Kidney (tissue), 22 donors: ENCODE data around the gene GRIPAP1. TPM values are rescaled to one million over a fixed set of nuclear protein-coding genes. Genes with fewer than 3 reads are reported as not detected.
A peak's percentile ranks its signal among the peaks of the same experiment; 100 is the strongest.

Experiments
- DNase-seq, 5 donors: peaks; one replicate each; pipeline ENCODE4 v3.0.0-alpha.2; 2013 to 2020
- FAIRE-seq: peaks from 2 replicates; lab custom pipeline; 2012; peaks lifted over from hg19 to GRCh38; lab: Jason Lieb, UNC
- H3K27ac ChIP-seq, 2 donors: one replicate each; pipeline ENCODE4 v1.7.0; 2013; ENCODE audit warnings: low read depth in 2 of 2, low read length in 2 of 2, inconsistent platforms in 1 of 2
- H3K27me3 ChIP-seq: one replicate; pipeline ENCODE4 v1.7.1; 2013; ENCODE audit warnings: low read length, inconsistent platforms; ENCODE audit not compliant: control insufficient read depth, insufficient read depth
- H3K36me3 ChIP-seq, 3 donors: one replicate each; pipeline versions ENCODE4 v1.7.0 to v1.7.1; 2013; ENCODE audit warnings: low read length in 3 of 3, control low read depth in 1 of 3, inconsistent platforms in 1 of 3; ENCODE audit not compliant: insufficient read depth in 3 of 3, control insufficient read depth in 2 of 3
- H3K4me1 ChIP-seq, 3 donors: one replicate each; pipeline versions ENCODE4 v1.7.0 to v1.7.1; 2013; ENCODE audit warnings: low read length in 3 of 3, inconsistent platforms in 1 of 3, low read depth in 1 of 3; ENCODE audit not compliant: control insufficient read depth in 2 of 3, insufficient read depth in 2 of 3
- H3K4me3 ChIP-seq, 3 donors: one replicate each; pipeline versions ENCODE4 v1.7.0 to v1.8.1; 2013; ENCODE audit warnings: low read length in 3 of 3, control low read depth in 1 of 3, inconsistent platforms in 1 of 3
- H3K9ac ChIP-seq, 3 donors: one replicate each; pipeline versions ENCODE4 v1.7.0 to v1.7.1; 2013; ENCODE audit warnings: low read length in 3 of 3, control low read depth in 1 of 3, inconsistent platforms in 1 of 3
- H3K9me3 ChIP-seq, 3 donors: one replicate each; pipeline versions ENCODE4 v1.7.0 to v1.7.1; 2013; ENCODE audit warnings: low read length in 3 of 3, control low read depth in 1 of 3, inconsistent platforms in 1 of 3; ENCODE audit not compliant: control insufficient read depth in 2 of 3, insufficient read depth in 1 of 3
- CTCF ChIP-seq: IDR thresholded peaks from 3 replicates; pipeline ENCODE4 v1.5.1; 2012; ENCODE audit warnings: mild to moderate bottlenecking, moderate library complexity, borderline replicate concordance; ENCODE audit not compliant: insufficient read depth; ENCODE audit errors: extremely low read depth
- intact Hi-C: fragments of 100-400 bp; cut with DNase I; formaldehyde crosslinking; loops from one replicate; pipeline ENCODE4 v1.11.1; 2022
- long read RNA-seq, 10 donors: library from polyadenylated mRNA in 1 of 10; unstranded in 1 of 10; transcript quantifications; one replicate each; pipeline ENCODE4 v2.0.0 and lab custom pipeline, GENCODE V29; 2021 to 2026
- polyA plus RNA-seq: library from polyadenylated mRNA; stranded (reverse); fragments of 350-450 nt; fragmentation: Illumina TruSeq; extraction: RNeasy Lipid Tissue Mini Kit (QIAGEN cat#74804); gene quantifications from one replicate; pipeline ENCODE4 v1.2.3, GENCODE V29; 2014; ENCODE audit warnings: low read depth, low replicate concordance; ENCODE audit not compliant: insufficient read depth
- total RNA-seq: library from RNA; stranded (reverse); fragmentation: NEBNext Ultra II Directional; extraction: Animal tissue kit (Norgen Biotek cat#: 25700); gene quantifications from one replicate; pipeline ENCODE4 v1.2.1, GENCODE V29; 2021
- donor health status: control.
- donor health status: control.
- donor health status: control.
- donor health status: control.
- donor health status: control.
- donor health status: DM: yes; HTN: yes; CAD: no.
- donor health status: Normal renal cell carcinoma (clear cell type).

The GRIPAP1 gene
- total RNA-seq (52.8 TPM), polyA plus RNA-seq (24.0 TPM)
- long read RNA-seq, donor 1, partial matches to known transcripts, result 16 of 17 reads
- long read RNA-seq, donor 1, other reads (novel, unspliced or antisense), result 0 of 17 reads
- long read RNA-seq, donor 2, partial matches to known transcripts, result 5 of 5 reads
- long read RNA-seq, donor 2, other reads (novel, unspliced or antisense), result 0 of 5 reads
- long read RNA-seq, donor 3, result 0 reads
- long read RNA-seq, donor 4, partial matches to known transcripts, result 6 of 8 reads
- long read RNA-seq, donor 4, other reads (novel, unspliced or antisense), result 0 of 8 reads
- long read RNA-seq, donor 5, result 0 reads
- long read RNA-seq, donor 6, result 0 reads
- long read RNA-seq, donor 7, transcript GRIPAP1-201 (26 exons, 3,031 nt), result major isoform, 31 of 75 reads
- long read RNA-seq, donor 7, partial matches to known transcripts, result 15 of 75 reads
- long read RNA-seq, donor 7, other reads (novel, unspliced or antisense), result 29 of 75 reads
- long read RNA-seq, donor 8, partial matches to known transcripts, result 0 of 1 reads
- long read RNA-seq, donor 8, other reads (novel, unspliced or antisense), result 0 of 1 reads
- long read RNA-seq, donor 9, result 0 reads
- long read RNA-seq, donor 10, partial matches to known transcripts, result 0 of 1 reads
- long read RNA-seq, donor 10, other reads (novel, unspliced or antisense), result 0 of 1 reads

GRCh38 chrX:49002091-49002935 lies at the start of gene GRIPAP1:
Gene GRIPAP1, minus strand, starts transcription at chrX:49002264. Its CDS starts 35 bp downstream, at chrX:49002229.
- Histone ChIP-seq H3K27me3 (no peaks in the 10 kb centered on the region), H3K4me1 (peaks cover 0 to 6% (median 0%) of the 10 kb centered on the region in 3 donors), H3K4me3 (peak within 1 kb of the TSS; percentile 92 to 97 (median 94)), H3K36me3 (peaks cover 3 to 5% (median 4%) of the 10 kb centered on the region in 3 donors), H3K27ac (peak within 1 kb of the TSS; percentile 90 to 94), H3K9ac (peak within 1 kb of the TSS; percentile 77 to 92 (median 81)), H3K9me3 (no peaks in the 10 kb centered on the region)
- TF ChIP-seq CTCF, result no peak
- peak; percentile 81 to 94 (median 90) for DNase-seq
- intact Hi-C loops, result no loop called here
- FAIRE-seq, result peak; percentile 89

- peaks cover 0 to 8% (median 0%) of the 10 kb centered on the region in 3 donors for H3K4me1 ChIP-seq
- no peak for TF ChIP-seq CTCF
- no peak for FAIRE-seq
- peak overlapping the region in 1 of 3 donors; percentile 51 for H3K9ac ChIP-seq
- peak overlapping the region; percentile 6 to 54 (median 38) for H3K4me3 ChIP-seq
- DNase-seq, result no peak
- H3K27ac ChIP-seq, result peak overlapping the region; percentile 69 to 74
- H3K9me3 ChIP-seq, result no peaks in the 10 kb centered on the region
- intact Hi-C loops, result no loop called here
- no peaks in the 10 kb centered on the region for H3K27me3 ChIP-seq
- peaks cover 0 to 2% (median 0%) of the 10 kb centered on the region in 3 donors for H3K36me3 ChIP-seq
Observed at GRCh38 chrX:49043987-49044281, 41.9 kb upstream of the GRIPAP1 start.

- FAIRE-seq (peak; percentile 99), DNase-seq (peak; percentile 99)
- H3K9ac ChIP-seq, result peak within 1 kb of the TSS; percentile 52 to 90 (median 89)
- peak within 1 kb of the TSS; percentile 94 to 97 for H3K27ac ChIP-seq
- H3K36me3 ChIP-seq, result peaks cover 0 to 3% (median 0%) of the 10 kb centered on the region in 3 donors
- H3K4me1 ChIP-seq, result peaks cover 0 to 8% (median 0%) of the 10 kb centered on the region in 3 donors
- no peaks in the 10 kb centered on the region for H3K27me3 ChIP-seq
- TF ChIP-seq CTCF, result peak; percentile 60
- intact Hi-C loops, result no loop called here
- H3K4me3 ChIP-seq, result peak within 1 kb of the TSS; percentile 64 to 86 (median 81)
- no peaks in the 10 kb centered on the region for H3K9me3 ChIP-seq
Observed at GRCh38 chrX:49043220-49043986, 41.3 kb upstream of the GRIPAP1 start, which contains the start of gene TFE3. Gene TFE3, minus strand, starts transcription at chrX:49043357. Its CDS starts 131 bp downstream, at chrX:49043226.
